RWPE2 (cell line): ENCODE data around the gene CHST13.

Experiments
- ATAC-seq: fragments of 200-7000 bp; cut with Tn5 transposase; 3 replicates; pipeline ENCODE4 v1.9.1; 2021; ENCODE audit warnings: low read depth
- DNase-seq: peaks from one replicate; pipeline ENCODE4 v3.0.0-alpha.2; 2020; ENCODE audit warnings: low spot score
- H3K27ac ChIP-seq: fragments of 450-650 bp; 2 replicates; pipeline ENCODE4 v1.5.1; 2017; ENCODE audit warnings: mild to moderate bottlenecking; ENCODE audit not compliant: poor library complexity, severe bottlenecking
- H3K27me3 ChIP-seq: fragments of 250-450 bp; sonication (Bioruptor Pico); 2 replicates; pipeline ENCODE4 v1.5.1; 2021; ENCODE audit warnings: mild to moderate bottlenecking, moderate library complexity; ENCODE audit not compliant: insufficient read depth, poor library complexity, severe bottlenecking
- H3K36me3 ChIP-seq: fragments of 250-450 bp; sonication (Bioruptor Pico); 2 replicates; pipeline ENCODE4 v1.5.1; 2020; ENCODE audit warnings: low read depth, mild to moderate bottlenecking, moderate library complexity
- H3K4me1 ChIP-seq: fragments of 250-450 bp; sonication (Bioruptor Pico); 2 replicates; pipeline ENCODE4 v1.5.1; 2021; ENCODE audit warnings: mild to moderate bottlenecking, moderate library complexity; ENCODE audit not compliant: insufficient read depth, poor library complexity, severe bottlenecking
- H3K4me3 ChIP-seq: fragments of 250-450 bp; sonication (Bioruptor Pico); 2 replicates; pipeline ENCODE4 v1.5.1; 2021; ENCODE audit warnings: mild to moderate bottlenecking, moderate library complexity; ENCODE audit not compliant: severe bottlenecking
- H3K9me3 ChIP-seq: fragments of 250-450 bp; sonication (Bioruptor Pico); 2 replicates; pipeline ENCODE4 v1.5.1; 2021; ENCODE audit warnings: mild to moderate bottlenecking, moderate library complexity; ENCODE audit not compliant: severe bottlenecking
- CTCF ChIP-seq: fragments of 450-650 bp; IDR thresholded peaks from one replicate; pipeline ENCODE4 v1.5.1; 2017; ENCODE audit warnings: mild to moderate bottlenecking, moderate library complexity; ENCODE audit not compliant: poor library complexity, severe bottlenecking

CHST13 gene

GRCh38 chr3:126514161-126514560, 9.8 kb upstream of the CHST13 start:
- Histone ChIP-seq H3K4me3 (no peak overlapping the region), H3K9me3 (no peaks in the 10 kb centered on the region), H3K4me1 (no peaks in the 10 kb centered on the region), H3K27ac (no peak overlapping the region), H3K36me3 (no peaks in the 10 kb centered on the region), H3K27me3 (no peaks in the 10 kb centered on the region)
- no peak for ATAC-seq
- no peak for DNase-seq
- no peak for TF ChIP-seq CTCF

GRCh38 chr3:126515066-126515706, 8.8 kb upstream of the CHST13 start:
- DNase-seq, result no peak
- TF ChIP-seq CTCF, result no peak
- no peaks in the 10 kb centered on the region for H3K9me3 ChIP-seq

GRCh38 chr3:126516152-126516935, 7.6 kb upstream of the CHST13 start:
- Histone ChIP-seq H3K36me3 (no peaks in the 10 kb centered on the region), H3K9me3 (no peaks in the 10 kb centered on the region), H3K4me1 (no peaks in the 10 kb centered on the region), H3K4me3 (no peak overlapping the region), H3K27ac (no peak overlapping the region), H3K27me3 (no peaks in the 10 kb centered on the region)
- no peak for TF ChIP-seq CTCF
- no peak for ATAC-seq
- DNase-seq, result peak; percentile 23

More at GRCh38 chr3:126515066-126515706, 8.8 kb upstream of the CHST13 start:
- ATAC-seq, result no peak
- H3K4me3 ChIP-seq, result no peak overlapping the region
- no peak overlapping the region for H3K27ac ChIP-seq
- H3K27me3 ChIP-seq, result no peaks in the 10 kb centered on the region
- no peaks in the 10 kb centered on the region for H3K4me1 ChIP-seq
- H3K36me3 ChIP-seq, result no peaks in the 10 kb centered on the region

- DNase-seq, result peak; percentile 33
- Histone ChIP-seq H3K36me3 (no peaks in the 10 kb centered on the region), H3K27ac (no peak overlapping the region), H3K27me3 (no peaks in the 10 kb centered on the region), H3K9me3 (no peaks in the 10 kb centered on the region), H3K4me3 (no peak overlapping the region), H3K4me1 (no peaks in the 10 kb centered on the region)
- no peak for ATAC-seq
- no peak for TF ChIP-seq CTCF
Measured at GRCh38 chr3:126516936-126517290, 7.0 kb upstream of the CHST13 start.
